IMR-90 (cell line): ENCODE measurements around the gene DMXL1. TPM values are rescaled to one million over a fixed set of nuclear protein-coding genes. Genes with fewer than 3 reads are reported as not detected.

Experiments used
- ATAC-seq: fragments of 200-7000 bp; cut with Tn5 transposase; 2 replicates; pipeline ENCODE4 v1.9.1; 2020; ENCODE audit warnings: low read depth, mild to moderate bottlenecking, moderate library complexity
- BruUV-seq: library from RNA; stranded (reverse); fragments of 400-500 nt; replicated peaks from 2 replicates; lab custom pipeline; 2021; lab: Mats Ljungman, UMichigan
- CTCF ChIA-PET: fragments of 300-600 bp; formaldehyde crosslinking; extraction: SDS; loops from one replicate; lab custom pipeline; 2021; ENCODE audit warnings: antibody characterized with exemption; lab: Yijun Ruan, JAX
- POLR2A ChIA-PET: fragments of 300-600 bp; sonication (Branson Sonifier 250); formaldehyde crosslinking; loops from one replicate; lab custom pipeline; 2022; ENCODE audit warnings: antibody characterized with exemption; ENCODE audit not compliant: unreplicated experiment; lab: Charles Lee
- DNase-seq: peaks from one replicate; pipeline ENCODE4 v3.0.0; 2013
- H2AFZ ChIP-seq: replicated peaks from 2 replicates; pipeline ENCODE3; 2013; ENCODE audit warnings: low read length, mild to moderate bottlenecking; ENCODE audit not compliant: poor library complexity
- H2AK5ac ChIP-seq: 2 replicates; pipeline ENCODE4 v1.6.1; 2013; ENCODE audit warnings: low read depth, low read length, inconsistent platforms
- H2AK9ac ChIP-seq: replicated peaks from 2 replicates; pipeline ENCODE3; 2013; ENCODE audit warnings: mild to moderate bottlenecking, low read depth, low read length, moderate library complexity; ENCODE audit not compliant: poor library complexity
- H2BK120ac ChIP-seq: 2 replicates; pipeline ENCODE4 v1.6.1; 2013; ENCODE audit warnings: low read depth, low read length, inconsistent platforms
- H2BK15ac ChIP-seq: 3 replicates; pipeline ENCODE4 v1.6.1; 2013; ENCODE audit warnings: low read depth, low read length, inconsistent platforms
- H2BK20ac ChIP-seq: 2 replicates; pipeline ENCODE4 v1.6.1; 2013; ENCODE audit warnings: low read depth, mild to moderate bottlenecking, inconsistent platforms, low read length, moderate library complexity
- H2BK5ac ChIP-seq: 2 replicates; pipeline ENCODE4 v1.6.1; 2013; ENCODE audit warnings: mild to moderate bottlenecking, low read depth, low read length, inconsistent platforms; ENCODE audit not compliant: poor library complexity, severe bottlenecking
- H3K14ac ChIP-seq: replicated peaks from 2 replicates; pipeline ENCODE4 v1.6.1; 2013; ENCODE audit warnings: low read depth, low read length, inconsistent platforms
- H3K18ac ChIP-seq: 2 replicates; pipeline ENCODE4 v1.6.1; 2013; ENCODE audit warnings: low read depth, low read length, control low read depth
- H3K23ac ChIP-seq: 2 replicates; pipeline ENCODE4 v1.6.1; 2013; ENCODE audit warnings: low read depth, low read length, inconsistent platforms
- H3K27ac ChIP-seq: 2 replicates; pipeline ENCODE4 v1.5.1; 2013; ENCODE audit warnings: mild to moderate bottlenecking, control low read depth, low read length; ENCODE audit not compliant: insufficient read depth
- H3K27me3 ChIP-seq: 2 replicates; pipeline ENCODE4 v1.6.1; 2013; ENCODE audit warnings: low read length; ENCODE audit not compliant: control insufficient read depth, insufficient read depth
- H3K36me3 ChIP-seq: 2 replicates; pipeline ENCODE4 v1.6.1; 2013; ENCODE audit warnings: low read length, mixed read lengths; ENCODE audit not compliant: control insufficient read depth, insufficient read depth
- H3K4ac ChIP-seq: 2 replicates; pipeline ENCODE4 v1.6.1; 2013; ENCODE audit warnings: low read depth, low read length, inconsistent platforms
- H3K4me1 ChIP-seq: 2 replicates; pipeline ENCODE4 v1.6.1; 2013; ENCODE audit warnings: low read length, mixed read lengths; ENCODE audit not compliant: control insufficient read depth, insufficient read depth
- H3K4me2 ChIP-seq: 2 replicates; pipeline ENCODE4 v1.6.1; 2013; ENCODE audit warnings: low read depth, mild to moderate bottlenecking, control low read depth, low read length, moderate library complexity
- H3K4me3 ChIP-seq: 2 replicates; pipeline ENCODE4 v1.5.1; 2013; ENCODE audit warnings: low read depth, mild to moderate bottlenecking, control low read depth, low read length, moderate library complexity; ENCODE audit not compliant: insufficient read depth
- H3K56ac ChIP-seq: 2 replicates; pipeline ENCODE4 v1.6.1; 2013; ENCODE audit warnings: low read length, inconsistent platforms; ENCODE audit not compliant: insufficient read depth; ENCODE audit errors: extremely low read depth
- H3K79me1 ChIP-seq, 2 experiments: 2 replicates each; pipeline ENCODE4 v1.6.1; 2013; ENCODE audit warnings: low read length in 2 of 2, inconsistent platforms in 1 of 2, low read depth in 1 of 2
- H3K9ac ChIP-seq: 2 replicates; pipeline ENCODE4 v1.6.1; 2013; ENCODE audit warnings: low read depth, low read length, control low read depth
- H3K9me1 ChIP-seq: 2 replicates; pipeline ENCODE4 v1.6.1; 2013; ENCODE audit warnings: low read length, inconsistent platforms; ENCODE audit not compliant: insufficient read depth
- H3K9me3 ChIP-seq: 2 replicates; pipeline ENCODE4 v1.6.1; 2013; ENCODE audit warnings: low read length; ENCODE audit not compliant: control insufficient read depth, insufficient read depth
- H4K20me1 ChIP-seq: 2 replicates; pipeline ENCODE4 v1.6.1; 2013; ENCODE audit warnings: low read length, inconsistent platforms; ENCODE audit not compliant: insufficient read depth
- H4K5ac ChIP-seq: 2 replicates; pipeline ENCODE4 v1.6.1; 2013; ENCODE audit warnings: mild to moderate bottlenecking, low read depth, low read length, control low read depth
- H4K8ac ChIP-seq, 2 experiments: 2 replicates each; pipeline ENCODE4 v1.6.1; 2013; ENCODE audit warnings: low read depth in 2 of 2, low read length in 2 of 2, control low read depth in 1 of 2, inconsistent platforms in 1 of 2
- H4K91ac ChIP-seq: 2 replicates; pipeline ENCODE4 v1.6.1; 2013; ENCODE audit warnings: low read depth, low read length, inconsistent platforms; ENCODE audit not compliant: insufficient read depth
- BHLHE40 ChIP-seq: fragments of 150-350 bp; IDR thresholded peaks from 2 replicates; pipeline ENCODE4 v1.6.1; 2016; ENCODE audit warnings: mild to moderate bottlenecking, low read depth, low read length
- CEBPB ChIP-seq: IDR thresholded peaks from 2 replicates; pipeline ENCODE4 v1.6.1; 2012; ENCODE audit warnings: low read depth, low read length, improper control_type of control experiment
- CHD1 ChIP-seq: IDR thresholded peaks from 2 replicates; pipeline ENCODE4 v1.6.1; 2012; ENCODE audit warnings: low read depth, low read length, improper control_type of control experiment
- FOS ChIP-seq: fragments of 150-350 bp; IDR thresholded peaks from 2 replicates; pipeline ENCODE4 v1.6.1; 2016; ENCODE audit warnings: low read depth, low read length
- MAFK ChIP-seq: IDR thresholded peaks from 2 replicates; pipeline ENCODE4 v1.6.1; 2012; ENCODE audit warnings: low read depth, low read length, improper control_type of control experiment
- MAZ ChIP-seq: IDR thresholded peaks from 2 replicates; pipeline ENCODE4 v1.6.1; 2012; ENCODE audit warnings: low read depth, mild to moderate bottlenecking, low read length, improper control_type of control experiment, moderate library complexity, borderline replicate concordance
- MXI1 ChIP-seq: IDR thresholded peaks from 2 replicates; pipeline ENCODE4 v1.6.1; 2012; ENCODE audit warnings: low read depth, mild to moderate bottlenecking, low read length, moderate library complexity, borderline replicate concordance
- NFE2L2 ChIP-seq: fragments of 150-350 bp; IDR thresholded peaks from 2 replicates; pipeline ENCODE4 v1.6.1; 2016; ENCODE audit warnings: low read depth, mild to moderate bottlenecking, low read length
- POLR2A ChIP-seq: IDR thresholded peaks from 2 replicates; pipeline ENCODE4 v1.6.1; 2012; ENCODE audit warnings: mild to moderate bottlenecking, low read depth, low read length
- RAD21 ChIP-seq: IDR thresholded peaks from 2 replicates; pipeline ENCODE4 v1.6.1; 2012; ENCODE audit warnings: low read length, improper control_type of control experiment
- RCOR1 ChIP-seq: IDR thresholded peaks from 2 replicates; pipeline ENCODE4 v1.6.1; 2012; ENCODE audit warnings: mild to moderate bottlenecking, low read length, improper control_type of control experiment; ENCODE audit not compliant: insufficient replicate concordance
- RFX5 ChIP-seq: IDR thresholded peaks from 2 replicates; pipeline ENCODE4 v1.8.0; 2012; ENCODE audit warnings: low read depth, mild to moderate bottlenecking, low read length, moderate library complexity
- SMC3 ChIP-seq: fragments of 150-350 bp; IDR thresholded peaks from 2 replicates; pipeline ENCODE4 v1.6.1; 2016; ENCODE audit warnings: low read depth, mild to moderate bottlenecking, antibody characterized with exemption, low read length, moderate library complexity
- WGBS, 2 experiments: methylation state at CpG; one replicate each; pipeline versions ENCODE4 v1.1.5 to v1.1.7; 2013; ENCODE audit warnings: missing lambda C conversion rate in 2 of 2; ENCODE audit not compliant: insufficient read length in 1 of 2; ENCODE audit errors: extremely low coverage in 2 of 2; 5-methylcytosine and 5-hydroxymethylcytosine counted together
- dilution Hi-C: fragments of 300-500 bp; cut with HindIII; formaldehyde crosslinking; loops from one replicate; pipeline ENCODE4 v1.14.3; 2018; ENCODE audit warnings: low sequenced_read_pairs; ENCODE audit not compliant: unreplicated experiment
- in situ Hi-C: fragments of 300-500 bp; cut with MboI; formaldehyde crosslinking; loops from 3 replicates; pipeline ENCODE4 v1.14.3; 2019; ENCODE audit warnings: low sequenced_read_pairs, inconsistent platforms, mixed read lengths
- intact Hi-C: fragments of 100-400 bp; cut with micrococcal nuclease; formaldehyde crosslinking; loops from 2 replicates; pipeline ENCODE4 v1.10.0; 2022
- polyA plus RNA-seq, 3 experiments: library from polyadenylated mRNA; depleted of rRNA; stranded (reverse); fragments of >200 nt; gene quantifications; 2 replicates each; pipeline ENCODE4 v1.2.3, GENCODE V29; 2012; ENCODE audit warnings: low replicate concordance in 1 of 3
- total RNA-seq: library from RNA; depleted of rRNA; stranded (reverse); fragments of >200 nt; gene quantifications from 2 replicates; pipeline ENCODE4 v1.2.3, GENCODE V29; 2012
- TF ChIP-seq, protein P1 (sequence below): fragments of 150-350 bp; IDR thresholded peaks from 2 replicates; pipeline ENCODE4 v1.6.1; 2017; ENCODE audit warnings: mild to moderate bottlenecking, antibody characterized with exemption, low read length, low read depth
- TF ChIP-seq, protein P2 (sequence below): fragments of 150-350 bp; IDR thresholded peaks from 2 replicates; pipeline ENCODE4 v1.6.1; 2016; ENCODE audit warnings: low read depth, mild to moderate bottlenecking, low read length, moderate library complexity, borderline replicate concordance
- TF ChIP-seq, protein P3 (sequence below): conservative IDR thresholded peaks from 2 replicates; pipeline ENCODE4 v1.5.1; 2012; ENCODE audit warnings: mild to moderate bottlenecking, low read depth, low read length, improper control_type of control experiment

Gene DMXL1
- total and polyA plus RNA-seq, 2 of the 4 experiments (the other 2 are of a cell fraction), result 8.1 to 21.5 TPM

DNA sequence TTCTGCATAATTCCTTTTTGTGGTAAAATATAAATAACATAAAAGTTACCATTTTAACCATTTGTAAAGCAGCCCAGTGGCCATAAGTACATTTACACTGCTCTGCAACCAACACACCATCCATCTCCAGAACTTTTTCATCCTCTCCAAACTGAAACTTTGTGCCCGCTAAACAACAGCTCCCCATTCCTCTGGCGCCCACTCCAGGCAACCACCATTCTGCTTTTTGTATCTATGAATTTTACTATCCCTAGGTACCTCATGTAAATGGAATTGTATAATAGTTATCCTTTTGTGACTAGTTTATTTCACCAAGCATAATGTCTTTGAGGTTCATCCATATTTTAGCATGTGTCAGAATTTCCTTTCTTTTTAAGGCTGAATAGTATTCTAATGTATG, 141.1 kb downstream of the DMXL1 start:
- POLR2A ChIA-PET, result no interaction called here
- Histone ChIP-seq H3K14ac (no peak overlapping the region), H2AK9ac (no peak overlapping the region), H3K4me2 (no peak overlapping the region), H2BK20ac (no peak overlapping the region), H4K20me1 (no peaks in the 10 kb centered on the region), H3K9me3 (no peaks in the 10 kb centered on the region), H3K79me1 (no peaks in the 10 kb centered on the region), H3K9me1 (no peaks in the 10 kb centered on the region), H3K4me3 (no peak overlapping the region), H3K27ac (no peak overlapping the region), H3K18ac (no peak overlapping the region), H2BK120ac (no peak overlapping the region), H3K56ac (no peak overlapping the region), H2BK15ac (no peak overlapping the region), H2AK5ac (no peak overlapping the region), H4K8ac (no peak overlapping the region), H2BK5ac (no peak overlapping the region), H4K5ac (no peak overlapping the region), H3K4ac (no peak overlapping the region), H3K23ac (no peak overlapping the region), H3K27me3 (no peaks in the 10 kb centered on the region), H3K36me3 (no peaks in the 10 kb centered on the region), H3K4me1 (no peaks in the 10 kb centered on the region), H4K91ac (no peak overlapping the region), H2AFZ (no peak overlapping the region), H3K9ac (no peak overlapping the region)
- TF ChIP-seq SMC3 (no peak), CEBPB (no peak), RCOR1 (no peak), RFX5 (no peak), NFE2L2 (no peak), POLR2A (no peak), MAZ (no peak), CHD1 (no peak), BHLHE40 (no peak), FOS (no peak), MXI1 (no peak), MAFK (no peak), RAD21 (no peak)
- TF ChIP-seq, protein P1, sequence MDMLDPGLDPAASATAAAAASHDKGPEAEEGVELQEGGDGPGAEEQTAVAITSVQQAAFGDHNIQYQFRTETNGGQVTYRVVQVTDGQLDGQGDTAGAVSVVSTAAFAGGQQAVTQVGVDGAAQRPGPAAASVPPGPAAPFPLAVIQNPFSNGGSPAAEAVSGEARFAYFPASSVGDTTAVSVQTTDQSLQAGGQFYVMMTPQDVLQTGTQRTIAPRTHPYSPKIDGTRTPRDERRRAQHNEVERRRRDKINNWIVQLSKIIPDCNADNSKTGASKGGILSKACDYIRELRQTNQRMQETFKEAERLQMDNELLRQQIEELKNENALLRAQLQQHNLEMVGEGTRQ, result no peak
- TF ChIP-seq, protein P2, sequence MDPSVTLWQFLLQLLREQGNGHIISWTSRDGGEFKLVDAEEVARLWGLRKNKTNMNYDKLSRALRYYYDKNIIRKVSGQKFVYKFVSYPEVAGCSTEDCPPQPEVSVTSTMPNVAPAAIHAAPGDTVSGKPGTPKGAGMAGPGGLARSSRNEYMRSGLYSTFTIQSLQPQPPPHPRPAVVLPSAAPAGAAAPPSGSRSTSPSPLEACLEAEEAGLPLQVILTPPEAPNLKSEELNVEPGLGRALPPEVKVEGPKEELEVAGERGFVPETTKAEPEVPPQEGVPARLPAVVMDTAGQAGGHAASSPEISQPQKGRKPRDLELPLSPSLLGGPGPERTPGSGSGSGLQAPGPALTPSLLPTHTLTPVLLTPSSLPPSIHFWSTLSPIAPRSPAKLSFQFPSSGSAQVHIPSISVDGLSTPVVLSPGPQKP, result no peak
- TF ChIP-seq, protein P3, sequence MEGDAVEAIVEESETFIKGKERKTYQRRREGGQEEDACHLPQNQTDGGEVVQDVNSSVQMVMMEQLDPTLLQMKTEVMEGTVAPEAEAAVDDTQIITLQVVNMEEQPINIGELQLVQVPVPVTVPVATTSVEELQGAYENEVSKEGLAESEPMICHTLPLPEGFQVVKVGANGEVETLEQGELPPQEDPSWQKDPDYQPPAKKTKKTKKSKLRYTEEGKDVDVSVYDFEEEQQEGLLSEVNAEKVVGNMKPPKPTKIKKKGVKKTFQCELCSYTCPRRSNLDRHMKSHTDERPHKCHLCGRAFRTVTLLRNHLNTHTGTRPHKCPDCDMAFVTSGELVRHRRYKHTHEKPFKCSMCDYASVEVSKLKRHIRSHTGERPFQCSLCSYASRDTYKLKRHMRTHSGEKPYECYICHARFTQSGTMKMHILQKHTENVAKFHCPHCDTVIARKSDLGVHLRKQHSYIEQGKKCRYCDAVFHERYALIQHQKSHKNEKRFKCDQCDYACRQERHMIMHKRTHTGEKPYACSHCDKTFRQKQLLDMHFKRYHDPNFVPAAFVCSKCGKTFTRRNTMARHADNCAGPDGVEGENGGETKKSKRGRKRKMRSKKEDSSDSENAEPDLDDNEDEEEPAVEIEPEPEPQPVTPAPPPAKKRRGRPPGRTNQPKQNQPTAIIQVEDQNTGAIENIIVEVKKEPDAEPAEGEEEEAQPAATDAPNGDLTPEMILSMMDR, result no peak
- no CpG with 5 or more reads among the region's 2 CpGs for WGBS, 2 experiments
- DNase-seq, result no peak
- dilution Hi-C loops, result no loop called here
- no TSS peak for BruUV-seq
- intact Hi-C loops, result no loop called here
- CTCF ChIA-PET, result no interaction called here
- in situ Hi-C loops, result no loop called here
- ATAC-seq, result no peak
